HEK293 (cell line): ENCODE results near the gene ZNF143.

Source experiments
- CTCF ChIP-seq: fragments of 450-650 bp; formaldehyde crosslinking; IDR thresholded peaks from 2 replicates; pipeline ENCODE4 v1.5.1; 2016; ENCODE audit warnings: missing biosample characterization, missing genetic modification characterization
- MZF1 ChIP-seq: fragments of 450-650 bp; formaldehyde crosslinking; IDR thresholded peaks from 2 replicates; pipeline ENCODE4 v1.5.1; 2017; ENCODE audit warnings: missing biosample characterization, missing genetic modification characterization, borderline replicate concordance
- PRDM10 ChIP-seq: fragments of 450-650 bp; formaldehyde crosslinking; IDR thresholded peaks from 2 replicates; pipeline ENCODE4 v1.5.1; 2016; ENCODE audit warnings: missing biosample characterization, missing genetic modification characterization
- SP7 ChIP-seq: fragments of 450-650 bp; formaldehyde crosslinking; IDR thresholded peaks from 2 replicates; pipeline ENCODE4 v1.5.1; 2016; ENCODE audit warnings: missing biosample characterization, missing genetic modification characterization
- TCF7L2 ChIP-seq: IDR thresholded peaks from 2 replicates; pipeline ENCODE4 v1.6.1; 2011; ENCODE audit warnings: low read depth, mild to moderate bottlenecking, inconsistent platforms, low read length, moderate library complexity, borderline replicate concordance
- ZFP37 ChIP-seq: fragments of 450-650 bp; formaldehyde crosslinking; IDR thresholded peaks from 2 replicates; pipeline ENCODE4 v1.5.1; 2016; ENCODE audit warnings: missing biosample characterization, missing genetic modification characterization
- ZNF274 ChIP-seq, 2 experiments: fragments of 200-500 bp in 1 of 2; fragments of 450-650 bp in 1 of 2; sonication (Bioruptor generic) in 1 of 2; formaldehyde crosslinking in 1 of 2; IDR thresholded peaks; 2 replicates each; pipeline versions ENCODE4 v1.5.1 to v1.6.1; 2014 to 2016; ENCODE audit warnings: borderline replicate concordance in 1 of 2, inconsistent platforms in 1 of 2, low read length in 1 of 2, missing biosample characterization in 1 of 2, missing genetic modification characterization in 1 of 2
- ZNF473 ChIP-seq: fragments of 450-650 bp; formaldehyde crosslinking; IDR thresholded peaks from 2 replicates; pipeline ENCODE4 v1.5.1; 2017; ENCODE audit warnings: missing biosample characterization, missing genetic modification characterization
- TF ChIP-seq, protein P1 (sequence below): fragments of 450-650 bp; formaldehyde crosslinking; IDR thresholded peaks from 2 replicates; pipeline ENCODE4 v1.5.0; 2017; ENCODE audit warnings: missing biosample characterization, missing genetic modification characterization, borderline replicate concordance
- TF ChIP-seq, protein P2 (sequence below): fragments of 450-650 bp; formaldehyde crosslinking; IDR thresholded peaks from 2 replicates; pipeline ENCODE4 v1.5.1; 2016; ENCODE audit warnings: missing biosample characterization, missing genetic modification characterization

- TF ChIP-seq SP7 (tag by site-specific recombination) (no peak), ZNF473 (tag by site-specific recombination) (no peak), CTCF (tag by site-specific recombination) (no peak), PRDM10 (tag by site-specific recombination) (no peak), ZFP37 (tag by site-specific recombination) (no peak), TCF7L2 (no peak), MZF1 (tag by site-specific recombination) (no peak), ZNF274 (IDR thresholded peaks at IDR 0.05; ENCODE audit: low read length) (no peak), ZNF274 (tag by site-specific recombination; IDR thresholded peaks at IDR 0.05; ENCODE audit: borderline replicate concordance) (no peak)
- TF ChIP-seq, protein P1, sequence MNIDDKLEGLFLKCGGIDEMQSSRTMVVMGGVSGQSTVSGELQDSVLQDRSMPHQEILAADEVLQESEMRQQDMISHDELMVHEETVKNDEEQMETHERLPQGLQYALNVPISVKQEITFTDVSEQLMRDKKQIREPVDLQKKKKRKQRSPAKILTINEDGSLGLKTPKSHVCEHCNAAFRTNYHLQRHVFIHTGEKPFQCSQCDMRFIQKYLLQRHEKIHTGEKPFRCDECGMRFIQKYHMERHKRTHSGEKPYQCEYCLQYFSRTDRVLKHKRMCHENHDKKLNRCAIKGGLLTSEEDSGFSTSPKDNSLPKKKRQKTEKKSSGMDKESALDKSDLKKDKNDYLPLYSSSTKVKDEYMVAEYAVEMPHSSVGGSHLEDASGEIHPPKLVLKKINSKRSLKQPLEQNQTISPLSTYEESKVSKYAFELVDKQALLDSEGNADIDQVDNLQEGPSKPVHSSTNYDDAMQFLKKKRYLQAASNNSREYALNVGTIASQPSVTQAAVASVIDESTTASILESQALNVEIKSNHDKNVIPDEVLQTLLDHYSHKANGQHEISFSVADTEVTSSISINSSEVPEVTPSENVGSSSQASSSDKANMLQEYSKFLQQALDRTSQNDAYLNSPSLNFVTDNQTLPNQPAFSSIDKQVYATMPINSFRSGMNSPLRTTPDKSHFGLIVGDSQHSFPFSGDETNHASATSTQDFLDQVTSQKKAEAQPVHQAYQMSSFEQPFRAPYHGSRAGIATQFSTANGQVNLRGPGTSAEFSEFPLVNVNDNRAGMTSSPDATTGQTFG = no peak
- TF ChIP-seq, protein P2, sequence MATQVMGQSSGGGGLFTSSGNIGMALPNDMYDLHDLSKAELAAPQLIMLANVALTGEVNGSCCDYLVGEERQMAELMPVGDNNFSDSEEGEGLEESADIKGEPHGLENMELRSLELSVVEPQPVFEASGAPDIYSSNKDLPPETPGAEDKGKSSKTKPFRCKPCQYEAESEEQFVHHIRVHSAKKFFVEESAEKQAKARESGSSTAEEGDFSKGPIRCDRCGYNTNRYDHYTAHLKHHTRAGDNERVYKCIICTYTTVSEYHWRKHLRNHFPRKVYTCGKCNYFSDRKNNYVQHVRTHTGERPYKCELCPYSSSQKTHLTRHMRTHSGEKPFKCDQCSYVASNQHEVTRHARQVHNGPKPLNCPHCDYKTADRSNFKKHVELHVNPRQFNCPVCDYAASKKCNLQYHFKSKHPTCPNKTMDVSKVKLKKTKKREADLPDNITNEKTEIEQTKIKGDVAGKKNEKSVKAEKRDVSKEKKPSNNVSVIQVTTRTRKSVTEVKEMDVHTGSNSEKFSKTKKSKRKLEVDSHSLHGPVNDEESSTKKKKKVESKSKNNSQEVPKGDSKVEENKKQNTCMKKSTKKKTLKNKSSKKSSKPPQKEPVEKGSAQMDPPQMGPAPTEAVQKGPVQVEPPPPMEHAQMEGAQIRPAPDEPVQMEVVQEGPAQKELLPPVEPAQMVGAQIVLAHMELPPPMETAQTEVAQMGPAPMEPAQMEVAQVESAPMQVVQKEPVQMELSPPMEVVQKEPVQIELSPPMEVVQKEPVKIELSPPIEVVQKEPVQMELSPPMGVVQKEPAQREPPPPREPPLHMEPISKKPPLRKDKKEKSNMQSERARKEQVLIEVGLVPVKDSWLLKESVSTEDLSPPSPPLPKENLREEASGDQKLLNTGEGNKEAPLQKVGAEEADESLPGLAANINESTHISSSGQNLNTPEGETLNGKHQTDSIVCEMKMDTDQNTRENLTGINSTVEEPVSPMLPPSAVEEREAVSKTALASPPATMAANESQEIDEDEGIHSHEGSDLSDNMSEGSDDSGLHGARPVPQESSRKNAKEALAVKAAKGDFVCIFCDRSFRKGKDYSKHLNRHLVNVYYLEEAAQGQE (tag by site-specific recombination) = no peak
These were observed 35.1 kb downstream of the ZNF143 start for GRCh38 chr11:9495803-9496514.
